ENCODE results near the gene PLXNC1.
"Not testable (repeated sequence)": the region's sequence is repeated elsewhere in the genome, so short reads cannot be mapped to it uniquely, and the experiment has no call there.

Gene PLXNC1

GRCh38 chr12:94308612-94309011 lies 160.2 kb downstream of the PLXNC1 start:
- DNase-seq, result no peak

DNA sequence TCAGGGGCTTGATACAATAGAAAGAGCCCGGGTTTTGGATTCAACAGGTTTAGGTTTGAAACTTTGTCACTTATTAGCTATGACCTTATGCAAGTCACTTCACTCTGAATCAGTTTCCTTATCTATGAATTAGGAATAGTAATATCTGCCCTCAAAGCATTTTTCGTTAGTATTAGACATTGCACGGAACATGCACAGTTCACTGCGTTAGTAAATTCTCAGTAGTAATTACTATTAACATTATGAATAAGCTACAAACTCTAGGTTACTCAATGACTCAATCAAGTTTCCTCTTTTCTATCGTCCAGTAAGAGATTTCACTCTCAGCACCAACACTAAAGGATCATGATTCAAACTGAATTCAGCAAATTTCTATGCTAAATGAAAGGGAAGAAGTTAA lies 161.0 kb downstream of the PLXNC1 start:
- no peak for DNase-seq

DNA sequence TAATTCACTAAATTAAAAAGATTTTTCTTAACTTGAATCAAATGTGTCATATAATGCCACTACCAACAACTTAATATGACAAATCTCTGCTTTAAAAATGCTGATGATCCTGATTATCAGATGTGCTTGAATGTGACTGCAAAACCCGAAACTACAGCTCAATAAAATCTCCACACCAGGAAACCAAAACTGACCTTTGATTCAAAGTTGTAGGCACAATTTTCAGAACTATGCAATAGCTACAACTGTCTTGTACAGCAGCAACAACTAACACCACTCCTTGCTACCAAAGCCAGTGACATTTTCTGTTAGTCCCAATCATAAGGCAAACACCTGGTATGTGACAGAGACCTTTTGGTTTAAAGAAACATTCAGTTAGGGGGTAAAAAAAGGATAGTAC lies 164.0 kb downstream of the PLXNC1 start:
- DNase-seq, result no peak

GRCh38 chr12:94316600-94316999 lies 168.2 kb downstream of the PLXNC1 start:
- DNase-seq, result not testable (repeated sequence)

GRCh38 chr12:94318181-94318580 lies 169.8 kb downstream of the PLXNC1 start:
- DNase-seq, result no peak

GRCh38 chr12:94320109-94320508 lies 171.7 kb downstream of the PLXNC1 start:
- no peak for DNase-seq

DNA sequence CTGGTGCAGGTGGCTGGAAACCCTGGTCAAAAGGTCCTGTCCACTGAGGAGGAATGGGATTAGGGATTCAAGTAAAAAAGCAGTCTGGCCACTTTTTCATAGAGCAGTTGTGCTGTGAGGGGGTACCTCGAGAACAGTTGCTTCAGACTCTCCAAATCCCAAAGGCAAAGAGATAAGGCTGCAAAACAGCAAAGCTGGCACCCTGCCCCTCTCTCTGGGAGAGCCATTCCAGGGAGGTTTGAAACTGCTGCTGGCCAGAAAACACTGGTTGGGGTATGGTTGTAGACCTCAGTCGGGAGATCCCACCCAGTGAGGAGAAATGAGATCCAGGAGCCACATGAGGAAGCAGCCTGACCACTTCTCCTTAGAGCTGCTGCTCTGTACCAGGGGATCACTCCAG lies 174.0 kb downstream of the PLXNC1 start:
- no peak for DNase-seq

DNA sequence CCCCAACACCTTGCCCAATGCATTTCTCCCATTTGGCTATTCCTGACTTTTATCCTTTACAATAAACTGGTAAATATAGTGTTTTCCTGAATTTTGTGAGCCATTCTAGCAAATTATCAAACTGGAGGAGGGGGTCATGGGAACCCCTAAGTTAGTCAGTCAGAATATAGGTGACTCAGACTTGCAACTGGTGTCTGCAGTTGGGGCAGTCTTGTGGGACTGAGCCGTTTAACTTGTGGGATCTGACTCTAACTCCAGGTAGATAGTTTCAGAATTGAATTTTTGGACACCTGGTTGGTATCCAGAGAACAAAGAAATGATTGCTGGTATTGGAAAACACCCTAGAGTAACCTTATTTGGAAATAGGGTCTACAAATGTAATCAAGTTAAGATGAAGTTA lies 177.9 kb downstream of the PLXNC1 start:
- DNase-seq, result no peak

GRCh38 chr12:94326727-94327126 lies 178.3 kb downstream of the PLXNC1 start:
- DNase-seq, result no peak

- no peak for DNase-seq
Measured at GRCh38 chr12:94327809-94328208, 179.4 kb downstream of the PLXNC1 start.

DNA sequence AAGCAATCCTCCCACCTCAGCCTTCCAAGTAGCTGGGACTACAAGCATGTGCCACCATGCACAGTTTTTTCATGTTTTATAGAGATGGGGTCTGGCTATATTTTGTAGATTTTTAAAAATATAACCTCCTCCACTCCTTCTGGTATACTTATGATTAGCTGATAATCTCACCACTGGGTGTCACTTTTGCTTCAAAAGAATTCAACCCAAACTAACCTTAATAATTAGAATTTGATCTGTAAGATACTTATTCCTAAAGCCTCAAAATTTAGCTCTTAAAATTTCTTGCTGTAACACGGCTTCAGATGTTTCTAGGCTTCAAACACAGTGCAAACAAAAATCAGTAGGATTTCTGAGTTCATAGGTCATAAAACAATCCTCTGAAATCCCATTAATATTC lies 181.0 kb downstream of the PLXNC1 start:
- DNase-seq, result no peak

DNA sequence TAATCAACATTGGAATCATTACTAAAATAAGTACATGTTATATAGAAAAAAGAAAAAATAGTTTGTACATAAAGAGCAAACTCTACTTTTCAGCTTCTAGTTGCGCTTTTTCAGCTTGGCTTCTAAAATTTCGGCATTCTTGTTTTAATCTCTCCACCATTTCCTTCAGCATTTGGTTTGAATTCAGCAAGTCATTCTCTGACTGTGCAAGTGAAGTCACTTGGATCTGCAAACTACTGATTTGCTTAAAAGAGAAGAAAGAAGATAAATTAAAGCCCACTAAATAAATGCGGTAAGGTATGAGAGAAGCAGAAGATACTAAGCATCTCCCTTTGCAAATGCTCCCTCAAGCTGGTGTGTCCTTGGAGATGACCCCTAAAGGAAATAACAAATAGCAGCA lies 185.0 kb downstream of the PLXNC1 start:
- no peak for DNase-seq

DNA sequence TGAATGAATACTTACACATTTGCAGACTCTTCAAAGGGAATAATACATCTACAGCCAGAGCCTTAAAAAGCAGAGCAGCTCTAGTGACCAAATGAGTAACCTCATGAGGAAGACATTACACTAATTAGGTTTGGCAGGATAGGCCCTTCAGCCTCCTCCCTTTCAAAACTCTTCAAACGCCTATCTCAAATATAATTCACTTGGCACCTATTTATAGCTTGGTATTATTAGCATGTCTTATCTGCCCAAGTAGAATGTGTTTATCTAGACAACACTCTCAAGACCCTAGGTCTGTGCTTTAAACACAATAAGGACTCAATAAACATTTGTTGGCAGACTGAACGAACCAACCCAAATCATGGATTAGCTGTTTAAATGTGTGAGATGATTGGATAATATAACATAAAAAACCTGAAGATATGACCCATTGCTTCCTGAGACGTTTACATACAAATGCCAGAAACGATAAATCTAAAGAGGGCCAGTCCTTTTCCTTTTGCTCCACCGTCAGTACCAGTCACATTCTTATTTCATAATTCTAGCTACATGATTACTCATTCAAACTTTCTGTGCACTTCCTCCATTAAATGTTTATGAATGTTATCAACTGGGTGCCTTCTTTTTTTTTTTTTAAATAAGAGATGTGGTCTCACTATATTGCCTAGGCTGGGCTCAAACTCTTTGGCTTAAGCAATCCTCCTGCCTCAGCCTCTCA lies 188.0 kb downstream of the PLXNC1 start:
- DNase-seq, result no peak

- no peak for DNase-seq
Measured at GRCh38 chr12:94338006-94338794, 189.8 kb downstream of the PLXNC1 start.

GRCh38 chr12:94340573-94340972 lies 192.2 kb downstream of the PLXNC1 start:
- no peak for DNase-seq

DNA sequence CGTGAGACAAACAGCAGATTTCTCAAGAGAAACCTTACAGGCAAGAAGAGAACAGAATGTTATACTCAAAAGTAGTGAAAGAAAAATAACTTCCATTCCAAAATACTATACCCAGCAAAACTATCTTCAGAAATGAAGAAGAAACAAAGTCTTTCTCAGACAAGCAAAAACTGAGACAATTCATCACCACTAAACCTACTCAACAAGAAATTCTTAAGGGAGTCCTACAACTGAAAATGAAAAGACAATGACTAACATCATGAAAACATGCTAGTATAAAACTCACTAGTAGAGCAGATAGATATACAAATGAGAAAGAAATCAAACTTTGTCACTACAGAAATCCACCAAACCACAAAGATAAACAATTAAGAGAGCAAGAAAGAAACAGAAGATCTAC lies 204.8 kb downstream of the PLXNC1 start:
- no peak for DNase-seq
